ENCODE results near the gene TMEM108. TPM values are rescaled to one million over a fixed set of nuclear protein-coding genes. Genes with fewer than 3 reads are reported as not detected.

Gene TMEM108
- total and polyA plus RNA-seq, 3 donors from 2014 or later = 13.9 to 44.3 (median 16.1) TPM

DNA sequence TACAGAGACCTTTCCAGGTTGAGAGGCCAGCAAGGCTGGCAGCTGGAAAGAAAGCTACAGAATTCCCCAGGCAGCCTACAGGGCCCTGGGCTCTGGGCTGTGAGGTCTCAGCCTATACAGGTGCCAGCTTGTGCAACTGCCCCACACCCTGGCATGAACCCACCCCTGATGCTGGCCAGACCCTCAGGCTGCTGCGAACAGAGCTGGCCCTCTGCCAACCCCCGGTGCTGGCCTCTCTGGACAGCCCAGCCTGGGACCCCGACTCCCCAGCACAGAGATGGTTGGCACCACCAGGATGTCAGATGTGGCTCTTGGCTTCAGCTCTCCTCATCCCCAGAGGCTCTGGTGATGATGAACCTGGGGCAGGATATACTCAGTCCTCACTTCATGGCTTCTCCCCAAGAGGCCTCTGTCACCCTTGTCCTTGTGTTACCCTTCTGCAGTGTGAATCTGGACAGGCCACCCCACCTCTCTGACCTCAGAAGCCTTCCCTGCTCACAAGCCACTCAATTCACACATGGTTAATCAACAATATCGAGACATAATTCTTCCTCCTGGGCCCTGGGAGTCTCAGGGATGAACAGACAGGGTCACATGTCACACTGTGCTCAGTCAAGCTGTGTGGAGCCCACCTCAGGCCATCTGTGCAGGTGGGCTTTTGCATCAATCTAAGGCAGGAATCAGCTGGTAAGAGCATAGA is 350.7 kb downstream of the TMEM108 start:
- no peak for TF ChIP-seq POLR2A (IDR thresholded peaks at IDR 0.05)
- TF ChIP-seq, protein P1, sequence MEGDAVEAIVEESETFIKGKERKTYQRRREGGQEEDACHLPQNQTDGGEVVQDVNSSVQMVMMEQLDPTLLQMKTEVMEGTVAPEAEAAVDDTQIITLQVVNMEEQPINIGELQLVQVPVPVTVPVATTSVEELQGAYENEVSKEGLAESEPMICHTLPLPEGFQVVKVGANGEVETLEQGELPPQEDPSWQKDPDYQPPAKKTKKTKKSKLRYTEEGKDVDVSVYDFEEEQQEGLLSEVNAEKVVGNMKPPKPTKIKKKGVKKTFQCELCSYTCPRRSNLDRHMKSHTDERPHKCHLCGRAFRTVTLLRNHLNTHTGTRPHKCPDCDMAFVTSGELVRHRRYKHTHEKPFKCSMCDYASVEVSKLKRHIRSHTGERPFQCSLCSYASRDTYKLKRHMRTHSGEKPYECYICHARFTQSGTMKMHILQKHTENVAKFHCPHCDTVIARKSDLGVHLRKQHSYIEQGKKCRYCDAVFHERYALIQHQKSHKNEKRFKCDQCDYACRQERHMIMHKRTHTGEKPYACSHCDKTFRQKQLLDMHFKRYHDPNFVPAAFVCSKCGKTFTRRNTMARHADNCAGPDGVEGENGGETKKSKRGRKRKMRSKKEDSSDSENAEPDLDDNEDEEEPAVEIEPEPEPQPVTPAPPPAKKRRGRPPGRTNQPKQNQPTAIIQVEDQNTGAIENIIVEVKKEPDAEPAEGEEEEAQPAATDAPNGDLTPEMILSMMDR (IDR thresholded peaks at IDR 0.05) = no peak
- no peak for DNase-seq
- no peaks in the 10 kb centered on the region for H3K36me3 ChIP-seq (ENCODE audit: low read depth, missing control alignments)
- intact Hi-C loops (cut with DNase I; ENCODE audit: low total_unique reads) = no loop called here
- H3K4me3 ChIP-seq = no peak overlapping the region
- no peaks in the 10 kb centered on the region for H3K9me3 ChIP-seq
- peaks cover 6% of the 10 kb centered on the region for H3K4me1 ChIP-seq
- no peak overlapping the region for H3K27ac ChIP-seq
- no peaks in the 10 kb centered on the region for H3K27me3 ChIP-seq
- 63 to 74% methylated on average over 3 to 4 of the region's 4 CpGs for WGBS, 2 donors

DNA sequence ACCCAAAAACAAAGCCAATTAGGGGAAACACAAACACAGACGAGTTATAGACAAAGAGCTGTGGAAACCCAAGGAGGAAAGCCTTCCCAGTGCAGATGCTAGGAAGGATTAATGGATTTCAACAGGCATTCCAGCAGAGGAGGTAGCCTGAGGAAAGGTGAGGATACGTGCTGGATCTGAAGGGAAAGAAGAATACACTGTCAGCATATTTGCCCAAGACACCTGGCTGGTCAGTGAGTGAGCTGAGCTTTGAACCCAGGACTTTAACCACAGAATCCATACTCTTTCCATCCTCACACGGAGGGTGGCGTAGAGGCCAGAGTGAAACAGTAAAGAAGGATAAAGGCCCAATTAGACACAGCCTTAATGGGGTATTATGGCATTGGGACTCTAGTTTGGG is 352.5 kb downstream of the TMEM108 start:
- H3K27ac ChIP-seq = no peak overlapping the region
- no peaks in the 10 kb centered on the region for H3K9me3 ChIP-seq
- peaks cover 6% of the 10 kb centered on the region for H3K4me1 ChIP-seq
- 95 to 97% methylated on average over 4 of the region's 4 CpGs for WGBS, 2 donors
- H3K36me3 ChIP-seq (ENCODE audit: low read depth, missing control alignments) = no peaks in the 10 kb centered on the region
- intact Hi-C loops (cut with DNase I; ENCODE audit: low total_unique reads) = no loop called here
- H3K27me3 ChIP-seq = no peaks in the 10 kb centered on the region
- no peak for DNase-seq
- TF ChIP-seq, protein P1 (IDR thresholded peaks at IDR 0.05) = no peak
- TF ChIP-seq POLR2A (IDR thresholded peaks at IDR 0.05) = no peak
- no peak overlapping the region for H3K4me3 ChIP-seq

DNA sequence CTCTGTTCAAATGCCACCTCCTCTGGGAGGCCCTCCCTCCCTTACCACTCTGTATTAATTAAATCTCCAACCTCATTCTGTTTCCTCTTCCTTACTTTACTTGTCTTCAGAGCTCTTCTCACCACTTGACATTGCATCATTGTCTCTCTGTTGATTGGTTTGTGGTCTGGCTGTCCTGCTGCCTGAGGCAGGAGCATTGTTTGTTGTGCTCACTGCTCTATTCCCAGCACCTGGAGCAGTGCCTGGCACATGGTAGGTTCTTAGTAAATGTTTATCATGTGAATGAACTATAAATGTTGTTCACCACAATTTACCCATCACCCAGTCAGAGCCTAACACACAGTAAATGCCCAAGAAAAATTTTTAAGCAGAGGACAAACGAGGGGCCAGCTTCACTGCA is 355.0 kb downstream of the TMEM108 start:
- intact Hi-C loops (cut with DNase I; ENCODE audit: low total_unique reads) = no loop called here
- DNase-seq = no peak
- Histone ChIP-seq H3K9me3 (no peaks in the 10 kb centered on the region), H3K4me1 (no peaks in the 10 kb centered on the region), H3K36me3 (ENCODE audit: low read depth, missing control alignments) (no peaks in the 10 kb centered on the region), H3K27me3 (no peaks in the 10 kb centered on the region), H3K27ac (no peak overlapping the region), H3K4me3 (no peak overlapping the region)
- WGBS, 2 donors = 75 to 86% methylated on average over 1 of the region's 1 CpG
- TF ChIP-seq, protein P1 (IDR thresholded peaks at IDR 0.05) = no peak
- no peak for TF ChIP-seq POLR2A (IDR thresholded peaks at IDR 0.05)

GRCh38 chr3:133393691-133394474 is 355.7 kb downstream of the TMEM108 start:
- no peak overlapping the region for H3K27ac ChIP-seq

More at GRCh38 chr3:133393691-133394474, 355.7 kb downstream of the TMEM108 start:
- Histone ChIP-seq H3K9me3 (no peaks in the 10 kb centered on the region), H3K4me1 (no peaks in the 10 kb centered on the region), H3K4me3 (no peak overlapping the region), H3K27me3 (no peaks in the 10 kb centered on the region), H3K36me3 (ENCODE audit: low read depth, missing control alignments) (no peaks in the 10 kb centered on the region)
- intact Hi-C loops (cut with DNase I; ENCODE audit: low total_unique reads) = no loop called here
- WGBS, 2 donors = 47% methylated on average over 6 to 7 of the region's 7 CpGs
- TF ChIP-seq, protein P1 (IDR thresholded peaks at IDR 0.05) = no peak
- TF ChIP-seq POLR2A (IDR thresholded peaks at IDR 0.05) = no peak
- peak; percentile 29 for DNase-seq
